ENCODE data around the gene NOP56. TPM values are rescaled to one million over a fixed set of nuclear protein-coding genes. Genes with fewer than 3 reads are reported as not detected.

The NOP56 gene
- total and polyA plus RNA-seq, 4 donors, result 34.2 to 63.7 (median 46.5) TPM

DNA sequence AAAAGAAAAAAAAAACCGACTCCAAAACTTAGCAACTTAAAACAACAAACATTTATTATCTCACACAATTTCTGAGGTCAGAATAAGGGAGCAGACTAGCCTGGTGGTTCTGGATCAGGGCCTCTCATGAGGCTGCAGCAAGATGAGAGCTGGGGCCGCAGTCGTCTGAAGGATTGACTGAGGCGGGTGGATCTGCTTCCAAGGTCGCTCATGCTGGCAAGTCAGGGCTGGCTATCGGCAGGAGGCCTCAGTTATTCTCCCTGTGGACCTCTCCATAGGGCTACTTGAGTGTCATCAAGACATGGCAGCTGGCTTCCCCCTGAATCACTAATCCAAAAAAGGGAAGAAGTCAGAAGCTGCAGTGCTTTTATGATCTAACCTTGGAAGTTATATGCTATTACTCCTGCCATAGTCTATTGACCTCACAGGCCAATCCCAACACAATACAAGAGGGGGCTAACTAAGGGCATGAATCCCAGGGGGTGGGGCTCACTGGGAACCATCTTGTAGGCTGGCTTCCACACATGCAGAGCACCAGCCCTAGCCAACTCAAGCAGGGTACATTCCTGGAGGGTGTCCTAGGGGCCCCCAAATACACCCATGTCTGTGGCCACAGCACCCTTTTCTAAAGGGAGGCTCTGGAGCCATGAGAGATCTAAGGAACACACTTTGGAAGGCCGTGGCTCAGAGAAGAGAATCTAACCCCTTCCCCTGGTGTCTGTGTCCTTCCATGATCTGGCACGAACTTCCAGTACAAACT lies 51.5 kb downstream of the NOP56 start:
- no peak for DNase-seq (ENCODE audit: low spot score)
- H3K4me1 ChIP-seq (ENCODE audit: control insufficient read depth in 4 of 4, insufficient read depth in 4 of 4, low read length in 3 of 4), result no peaks in the 10 kb centered on the region

DNA sequence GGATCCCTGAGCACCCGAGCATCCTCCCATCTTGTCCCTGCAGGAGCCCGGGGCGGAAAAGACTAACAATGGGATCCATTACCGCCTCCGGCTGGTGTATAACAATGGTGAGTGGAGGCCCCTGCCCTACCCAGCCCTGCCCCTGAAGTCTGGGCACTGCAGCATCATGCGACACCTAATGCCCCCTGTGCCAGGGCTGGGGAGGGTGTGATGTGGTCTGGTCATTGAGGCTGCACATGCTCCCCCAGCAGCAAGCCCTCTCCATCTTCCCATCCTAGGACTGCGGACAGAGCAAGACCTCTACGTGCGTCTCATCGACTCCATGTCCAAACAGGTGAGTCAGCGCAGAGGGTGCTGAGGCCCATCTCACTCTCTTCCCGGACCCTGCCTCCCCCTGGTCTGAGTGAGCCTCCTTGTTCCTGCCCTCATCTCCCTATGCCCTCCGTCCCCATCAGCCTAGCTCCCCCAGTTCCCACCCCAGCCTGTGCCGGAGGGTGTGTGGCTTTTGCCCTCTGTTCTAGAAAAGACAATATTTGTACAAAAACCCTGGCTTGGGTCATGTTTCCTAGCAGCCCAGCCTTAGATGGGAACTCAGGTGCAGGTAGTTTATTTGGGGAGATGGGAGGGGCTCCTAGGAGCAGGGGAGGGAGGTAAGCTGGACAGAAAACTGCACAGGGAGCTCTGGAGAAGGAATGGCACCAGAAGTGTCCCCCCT lies 53.7 kb downstream of the NOP56 start:
- TF ChIP-seq, protein P1, sequence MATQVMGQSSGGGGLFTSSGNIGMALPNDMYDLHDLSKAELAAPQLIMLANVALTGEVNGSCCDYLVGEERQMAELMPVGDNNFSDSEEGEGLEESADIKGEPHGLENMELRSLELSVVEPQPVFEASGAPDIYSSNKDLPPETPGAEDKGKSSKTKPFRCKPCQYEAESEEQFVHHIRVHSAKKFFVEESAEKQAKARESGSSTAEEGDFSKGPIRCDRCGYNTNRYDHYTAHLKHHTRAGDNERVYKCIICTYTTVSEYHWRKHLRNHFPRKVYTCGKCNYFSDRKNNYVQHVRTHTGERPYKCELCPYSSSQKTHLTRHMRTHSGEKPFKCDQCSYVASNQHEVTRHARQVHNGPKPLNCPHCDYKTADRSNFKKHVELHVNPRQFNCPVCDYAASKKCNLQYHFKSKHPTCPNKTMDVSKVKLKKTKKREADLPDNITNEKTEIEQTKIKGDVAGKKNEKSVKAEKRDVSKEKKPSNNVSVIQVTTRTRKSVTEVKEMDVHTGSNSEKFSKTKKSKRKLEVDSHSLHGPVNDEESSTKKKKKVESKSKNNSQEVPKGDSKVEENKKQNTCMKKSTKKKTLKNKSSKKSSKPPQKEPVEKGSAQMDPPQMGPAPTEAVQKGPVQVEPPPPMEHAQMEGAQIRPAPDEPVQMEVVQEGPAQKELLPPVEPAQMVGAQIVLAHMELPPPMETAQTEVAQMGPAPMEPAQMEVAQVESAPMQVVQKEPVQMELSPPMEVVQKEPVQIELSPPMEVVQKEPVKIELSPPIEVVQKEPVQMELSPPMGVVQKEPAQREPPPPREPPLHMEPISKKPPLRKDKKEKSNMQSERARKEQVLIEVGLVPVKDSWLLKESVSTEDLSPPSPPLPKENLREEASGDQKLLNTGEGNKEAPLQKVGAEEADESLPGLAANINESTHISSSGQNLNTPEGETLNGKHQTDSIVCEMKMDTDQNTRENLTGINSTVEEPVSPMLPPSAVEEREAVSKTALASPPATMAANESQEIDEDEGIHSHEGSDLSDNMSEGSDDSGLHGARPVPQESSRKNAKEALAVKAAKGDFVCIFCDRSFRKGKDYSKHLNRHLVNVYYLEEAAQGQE (IDR thresholded peaks at IDR 0.05), result no peak
- TF ChIP-seq EGR1 (IDR thresholded peaks at IDR 0.05; ENCODE audit: low read depth in 2 of 2) (no peak), GABPA (IDR thresholded peaks at IDR 0.05 in 1 of 2, conservative IDR thresholded peaks at IDR 0.05 in 1 of 2) (no peak)
- Histone ChIP-seq H3K27ac (ENCODE audit: low read depth in 1 of 2, low read length in 2 of 2) (no peak overlapping the region), H3K4me3 (ENCODE audit: low read depth in 1 of 3, low read length in 3 of 3) (no peak overlapping the region), H3K27me3 (ENCODE audit: control insufficient read depth in 4 of 4, insufficient read depth in 4 of 4, low read length in 3 of 4) (peaks cover 0 to 2% (median 0%) of the 10 kb centered on the region in 4 donors), H3K4me1 (ENCODE audit: control insufficient read depth in 4 of 4, insufficient read depth in 4 of 4, low read length in 3 of 4) (no peaks in the 10 kb centered on the region), H3K9me3 (ENCODE audit: control insufficient read depth in 4 of 4, low read length in 3 of 4) (no peaks in the 10 kb centered on the region), H3K9ac (ENCODE audit: low read depth in 1 of 2, low read length in 2 of 2) (no peak overlapping the region), H3K36me3 (ENCODE audit: control insufficient read depth in 4 of 4, insufficient read depth in 3 of 4, low read depth in 1 of 4, low read length in 3 of 4) (no peaks in the 10 kb centered on the region)
- WGBS, result 75% methylated on average over 14 of the region's 14 CpGs
- no peak for DNase-seq (ENCODE audit: low spot score)

More for the DNA sequence above, 51.5 kb downstream of the NOP56 start:
- WGBS, result 89% methylated on average over 8 of the region's 8 CpGs
- Histone ChIP-seq H3K9ac (ENCODE audit: low read depth in 1 of 2, low read length in 2 of 2) (no peak overlapping the region), H3K4me3 (ENCODE audit: low read depth in 1 of 3, low read length in 3 of 3) (no peak overlapping the region), H3K27ac (ENCODE audit: low read depth in 1 of 2, low read length in 2 of 2) (no peak overlapping the region), H3K9me3 (ENCODE audit: control insufficient read depth in 4 of 4, low read length in 3 of 4) (no peaks in the 10 kb centered on the region), H3K36me3 (ENCODE audit: control insufficient read depth in 4 of 4, insufficient read depth in 3 of 4, low read depth in 1 of 4, low read length in 3 of 4) (no peaks in the 10 kb centered on the region), H3K27me3 (ENCODE audit: control insufficient read depth in 4 of 4, insufficient read depth in 4 of 4, low read length in 3 of 4) (peaks cover 0 to 5% (median 0%) of the 10 kb centered on the region in 4 donors)
- TF ChIP-seq FOXA2 (IDR thresholded peaks at IDR 0.05) (no peak), RAD21 (IDR thresholded peaks at IDR 0.05) (no peak), FOXA1 (IDR thresholded peaks at IDR 0.05) (no peak)
- TF ChIP-seq, protein P2, sequence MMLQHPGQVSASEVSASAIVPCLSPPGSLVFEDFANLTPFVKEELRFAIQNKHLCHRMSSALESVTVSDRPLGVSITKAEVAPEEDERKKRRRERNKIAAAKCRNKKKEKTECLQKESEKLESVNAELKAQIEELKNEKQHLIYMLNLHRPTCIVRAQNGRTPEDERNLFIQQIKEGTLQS (IDR thresholded peaks at IDR 0.05), result no peak

DNA sequence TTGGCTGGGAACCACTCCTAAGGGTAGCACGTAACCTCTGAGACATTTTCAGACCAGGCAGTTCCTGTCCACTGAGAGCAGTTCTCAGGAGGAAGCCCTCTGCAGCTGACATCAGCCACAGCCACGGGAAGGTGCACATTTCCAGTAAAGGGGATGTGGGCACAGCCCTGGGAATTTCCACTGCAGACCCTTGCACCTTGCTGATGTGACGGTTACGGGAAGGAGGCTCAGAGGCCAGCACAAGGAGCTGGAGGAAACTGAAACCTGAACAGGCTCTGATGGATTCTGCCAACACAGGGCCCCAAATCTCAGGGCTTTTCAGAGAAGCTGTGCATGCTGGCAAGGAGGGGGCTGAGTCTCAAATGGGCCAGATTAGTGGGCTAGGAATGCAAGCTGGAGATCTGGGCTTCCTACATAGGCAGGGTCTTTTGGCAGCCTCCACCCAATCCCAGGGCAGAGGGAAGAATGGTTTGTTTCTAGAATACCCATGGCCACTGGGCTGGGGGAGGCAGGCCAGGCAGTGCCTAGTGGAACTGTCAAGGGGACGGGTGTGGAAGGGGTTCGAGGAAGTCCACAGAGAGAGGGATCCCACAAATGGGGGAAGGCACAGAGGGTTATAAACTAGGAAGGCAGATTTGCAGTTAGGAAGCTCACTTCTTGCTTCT lies 54.4 kb downstream of the NOP56 start:
- WGBS, result 63% methylated on average over 6 of the region's 6 CpGs
- TF ChIP-seq HNF4G (IDR thresholded peaks at IDR 0.05) (no peak), RXRA (IDR thresholded peaks at IDR 0.05) (no peak), GABPA (IDR thresholded peaks at IDR 0.05 in 1 of 2, conservative IDR thresholded peaks at IDR 0.05 in 1 of 2) (no peak), YY1 (IDR thresholded peaks at IDR 0.05) (no peak), FOXA1 (IDR thresholded peaks at IDR 0.05) (no peak), SP1 (IDR thresholded peaks at IDR 0.05) (no peak), RAD21 (IDR thresholded peaks at IDR 0.05) (no peak), JUND (IDR thresholded peaks at IDR 0.05) (no peak), HNF4A (conservative IDR thresholded peaks at IDR 0.05) (no peak)
- TF ChIP-seq, protein P3, sequence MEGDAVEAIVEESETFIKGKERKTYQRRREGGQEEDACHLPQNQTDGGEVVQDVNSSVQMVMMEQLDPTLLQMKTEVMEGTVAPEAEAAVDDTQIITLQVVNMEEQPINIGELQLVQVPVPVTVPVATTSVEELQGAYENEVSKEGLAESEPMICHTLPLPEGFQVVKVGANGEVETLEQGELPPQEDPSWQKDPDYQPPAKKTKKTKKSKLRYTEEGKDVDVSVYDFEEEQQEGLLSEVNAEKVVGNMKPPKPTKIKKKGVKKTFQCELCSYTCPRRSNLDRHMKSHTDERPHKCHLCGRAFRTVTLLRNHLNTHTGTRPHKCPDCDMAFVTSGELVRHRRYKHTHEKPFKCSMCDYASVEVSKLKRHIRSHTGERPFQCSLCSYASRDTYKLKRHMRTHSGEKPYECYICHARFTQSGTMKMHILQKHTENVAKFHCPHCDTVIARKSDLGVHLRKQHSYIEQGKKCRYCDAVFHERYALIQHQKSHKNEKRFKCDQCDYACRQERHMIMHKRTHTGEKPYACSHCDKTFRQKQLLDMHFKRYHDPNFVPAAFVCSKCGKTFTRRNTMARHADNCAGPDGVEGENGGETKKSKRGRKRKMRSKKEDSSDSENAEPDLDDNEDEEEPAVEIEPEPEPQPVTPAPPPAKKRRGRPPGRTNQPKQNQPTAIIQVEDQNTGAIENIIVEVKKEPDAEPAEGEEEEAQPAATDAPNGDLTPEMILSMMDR (IDR thresholded peaks at IDR 0.05; ENCODE audit: low read depth, low read length, missing input control), result no peak
- TF ChIP-seq, protein P4, sequence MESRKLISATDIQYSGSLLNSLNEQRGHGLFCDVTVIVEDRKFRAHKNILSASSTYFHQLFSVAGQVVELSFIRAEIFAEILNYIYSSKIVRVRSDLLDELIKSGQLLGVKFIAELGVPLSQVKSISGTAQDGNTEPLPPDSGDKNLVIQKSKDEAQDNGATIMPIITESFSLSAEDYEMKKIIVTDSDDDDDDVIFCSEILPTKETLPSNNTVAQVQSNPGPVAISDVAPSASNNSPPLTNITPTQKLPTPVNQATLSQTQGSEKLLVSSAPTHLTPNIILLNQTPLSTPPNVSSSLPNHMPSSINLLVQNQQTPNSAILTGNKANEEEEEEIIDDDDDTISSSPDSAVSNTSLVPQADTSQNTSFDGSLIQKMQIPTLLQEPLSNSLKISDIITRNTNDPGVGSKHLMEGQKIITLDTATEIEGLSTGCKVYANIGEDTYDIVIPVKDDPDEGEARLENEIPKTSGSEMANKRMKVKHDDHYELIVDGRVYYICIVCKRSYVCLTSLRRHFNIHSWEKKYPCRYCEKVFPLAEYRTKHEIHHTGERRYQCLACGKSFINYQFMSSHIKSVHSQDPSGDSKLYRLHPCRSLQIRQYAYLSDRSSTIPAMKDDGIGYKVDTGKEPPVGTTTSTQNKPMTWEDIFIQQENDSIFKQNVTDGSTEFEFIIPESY (IDR thresholded peaks at IDR 0.05), result no peak
- no peaks in the 10 kb centered on the region for H3K4me1 ChIP-seq (ENCODE audit: control insufficient read depth in 4 of 4, insufficient read depth in 4 of 4, low read length in 3 of 4)
- H3K9me3 ChIP-seq (ENCODE audit: control insufficient read depth in 4 of 4, low read length in 3 of 4), result no peaks in the 10 kb centered on the region
- H3K27me3 ChIP-seq (ENCODE audit: control insufficient read depth in 4 of 4, insufficient read depth in 4 of 4, low read length in 3 of 4), result peaks cover 0 to 5% (median 0%) of the 10 kb centered on the region in 4 donors
- no peak overlapping the region for H3K4me3 ChIP-seq (ENCODE audit: low read depth in 1 of 3, low read length in 3 of 3)
- H3K9ac ChIP-seq (ENCODE audit: low read depth in 1 of 2, low read length in 2 of 2), result no peak overlapping the region
- no peak for DNase-seq (ENCODE audit: low spot score)
- no peaks in the 10 kb centered on the region for H3K36me3 ChIP-seq (ENCODE audit: control insufficient read depth in 4 of 4, insufficient read depth in 3 of 4, low read depth in 1 of 4, low read length in 3 of 4)
- H3K27ac ChIP-seq (ENCODE audit: low read depth in 1 of 2, low read length in 2 of 2), result no peak overlapping the region
